H7 (cell line): ENCODE measurements around the gene VAMP5. TPM values are rescaled to one million over a fixed set of nuclear protein-coding genes. Genes with fewer than 3 reads are reported as not detected.
A peak's percentile ranks its signal among the peaks of the same experiment; 100 is the strongest.
"Not testable (repeated sequence)": the region's sequence is repeated elsewhere in the genome, so short reads cannot be mapped to it uniquely, and the experiment has no call there.

ENCODE experiments used
- DNase-seq: peaks from one replicate; pipeline ENCODE4 v3.0.0; 2012
- H3K27me3 ChIP-seq: 2 replicates; pipeline ENCODE4 v1.6.0; 2011; ENCODE audit warnings: mild to moderate bottlenecking, low read length; ENCODE audit not compliant: control insufficient read depth, insufficient read depth
- H3K36me3 ChIP-seq: replicated peaks from 2 replicates; pipeline ENCODE4 v1.5.1; 2011; ENCODE audit warnings: low read length; ENCODE audit not compliant: control insufficient read depth, insufficient read depth
- H3K4me3 ChIP-seq: 2 replicates; pipeline ENCODE4 v1.5.1; 2011; ENCODE audit warnings: low read depth, mild to moderate bottlenecking, control low read depth, low read length, moderate library complexity; ENCODE audit not compliant: insufficient read depth
- total RNA-seq: library from RNA; depleted of rRNA; stranded (reverse); fragments of >200 nt; shearing (Covaris generic); gene quantifications from 2 replicates; pipeline ENCODE4 v1.2.3, GENCODE V29; 2014; rRNA removed

The VAMP5 gene, protein sequence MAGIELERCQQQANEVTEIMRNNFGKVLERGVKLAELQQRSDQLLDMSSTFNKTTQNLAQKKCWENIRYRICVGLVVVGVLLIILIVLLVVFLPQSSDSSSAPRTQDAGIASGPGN
- total RNA-seq: 1.00 and 1.4 TPM in 2 replicates

- peak within 1 kb of the TSS; percentile 53 for H3K4me3 ChIP-seq
- H3K27me3 ChIP-seq: peaks cover 18% of the 10 kb centered on the region
- H3K36me3 ChIP-seq: no peaks in the 10 kb centered on the region
- peak; percentile 66 for DNase-seq
These were observed at the start of gene VAMP5 for GRCh38 chr2:85584354-85584856. VAMP5 (plus strand) TSS chr2:85584431; CDS start chr2:85584491, 60 bp downstream.

GRCh38 chr2:85534881-85535280 lies 49.4 kb upstream of the VAMP5 start:
- no peak for DNase-seq
- Histone ChIP-seq H3K36me3 (no peaks in the 10 kb centered on the region), H3K4me3 (no peak overlapping the region), H3K27me3 (no peaks in the 10 kb centered on the region)

GRCh38 chr2:85536479-85536878 lies 47.8 kb upstream of the VAMP5 start:
- H3K36me3 ChIP-seq: peaks cover 7% of the 10 kb centered on the region
- DNase-seq: no peak
- no peak overlapping the region for H3K4me3 ChIP-seq
- H3K27me3 ChIP-seq: no peaks in the 10 kb centered on the region

DNA sequence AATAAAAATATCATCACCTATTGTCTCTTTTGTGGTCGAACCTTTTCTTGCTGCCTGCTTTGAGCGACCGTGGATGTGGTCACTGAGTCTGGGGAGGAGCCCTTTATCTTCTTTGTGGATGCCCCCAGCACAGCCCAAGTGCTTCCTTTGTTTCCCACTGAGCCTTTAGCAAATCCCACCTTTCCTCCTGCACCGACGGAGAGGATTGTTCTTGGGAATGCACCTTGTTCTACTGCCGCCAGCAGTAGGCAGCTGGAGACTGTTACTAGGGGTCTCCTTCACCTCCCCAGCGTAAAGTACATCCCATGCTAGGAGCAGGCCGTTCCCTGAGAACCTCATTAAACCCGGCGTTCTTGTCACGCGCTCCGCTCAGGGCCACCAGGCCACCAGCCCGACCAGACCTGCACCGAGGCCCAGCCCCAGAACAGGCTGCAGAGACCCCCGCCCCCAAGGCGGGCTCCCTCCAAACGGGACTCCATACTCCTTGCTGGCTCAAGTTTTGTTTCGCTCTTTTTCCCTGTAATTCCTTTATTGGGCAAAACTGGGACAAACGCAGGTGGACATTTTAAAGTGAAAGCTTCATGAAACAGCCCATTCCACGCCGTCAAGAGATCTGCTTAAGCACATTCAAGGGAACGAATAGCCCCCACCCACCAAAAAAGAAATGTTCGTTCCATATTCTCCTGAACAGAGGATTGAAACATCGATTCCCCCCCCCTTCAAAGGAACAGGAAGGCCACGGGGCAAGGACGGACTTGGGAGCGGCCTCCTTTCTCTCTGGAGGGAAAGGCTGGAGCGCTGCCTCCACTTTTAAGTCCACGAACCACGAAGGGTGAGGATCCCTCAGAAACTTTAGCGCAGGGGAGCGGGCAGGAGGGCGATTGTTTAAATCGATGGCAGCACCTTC lies 46.4 kb upstream of the VAMP5 start:
- Histone ChIP-seq H3K36me3 (peaks cover 21% of the 10 kb centered on the region), H3K27me3 (no peaks in the 10 kb centered on the region), H3K4me3 (peak overlapping the region; percentile 99)
- DNase-seq: peak; percentile 75

DNA sequence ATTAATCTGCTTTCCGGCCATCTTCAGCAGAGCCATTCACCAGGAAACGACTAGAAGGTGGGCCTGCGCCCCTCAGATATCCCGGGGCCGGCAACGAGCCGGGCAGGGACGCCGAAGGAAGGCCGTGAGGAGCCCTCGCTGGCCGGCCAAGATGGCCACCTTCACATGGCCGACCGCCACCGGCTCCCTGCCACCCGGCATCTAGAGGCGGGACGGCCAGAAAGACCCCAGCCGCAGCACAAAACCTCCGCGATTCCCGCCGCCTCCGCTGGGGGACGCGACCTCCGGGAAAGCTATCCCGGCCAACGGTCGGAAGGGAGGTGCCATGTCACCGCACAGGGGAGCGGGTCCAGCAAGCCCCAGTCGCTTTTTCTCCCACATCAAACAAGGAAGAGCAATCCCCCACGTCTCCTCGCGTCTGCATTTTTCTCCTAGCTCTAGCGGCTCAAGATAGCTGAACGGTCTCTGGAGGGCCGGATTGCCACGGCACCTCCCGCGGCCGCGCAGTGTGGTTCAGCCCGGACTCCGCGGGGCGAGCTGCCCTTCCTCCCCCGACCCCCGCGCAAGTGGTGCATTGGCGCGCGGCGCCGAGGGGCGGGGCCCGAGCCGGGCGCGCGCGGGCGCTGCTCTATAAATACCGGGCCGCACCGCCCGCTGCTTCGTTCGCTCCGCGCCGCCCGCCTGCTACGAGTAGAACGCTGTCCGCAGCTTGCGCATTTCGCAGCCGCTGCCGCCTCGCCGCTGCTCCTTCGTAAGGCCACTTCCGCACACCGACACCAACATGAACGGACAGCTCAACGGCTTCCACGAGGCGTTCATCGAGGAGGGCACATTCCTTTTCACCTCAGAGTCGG lies 45.5 kb upstream of the VAMP5 start, which contains the start of gene MAT2A:
TSS of gene MAT2A (plus strand) at position 662 of the 854 bp plus-strand sequence. CDS start at position 782, 120 bp downstream.
- Histone ChIP-seq H3K27me3 (no peaks in the 10 kb centered on the region), H3K4me3 (peak within 1 kb of the TSS; percentile 99), H3K36me3 (peaks cover 25% of the 10 kb centered on the region)
- DNase-seq: peak; percentile 97

- peak; percentile 78 for DNase-seq
- Histone ChIP-seq H3K27me3 (no peaks in the 10 kb centered on the region), H3K4me3 (peak overlapping the region; percentile 99), H3K36me3 (peaks cover 30% of the 10 kb centered on the region)
These were observed 44.7 kb upstream of the VAMP5 start for GRCh38 chr2:85539361-85540132.

GRCh38 chr2:85540133-85540648 lies 44.0 kb upstream of the VAMP5 start:
- peak overlapping the region; percentile 99 for H3K4me3 ChIP-seq
- no peak for DNase-seq
- H3K36me3 ChIP-seq: peaks cover 30% of the 10 kb centered on the region
- H3K27me3 ChIP-seq: no peaks in the 10 kb centered on the region

GRCh38 chr2:85541262-85541661 lies 43.0 kb upstream of the VAMP5 start:
- peaks cover 32% of the 10 kb centered on the region for H3K36me3 ChIP-seq
- H3K4me3 ChIP-seq: no peak overlapping the region
- no peak for DNase-seq
- no peaks in the 10 kb centered on the region for H3K27me3 ChIP-seq

- Histone ChIP-seq H3K27me3 (no peaks in the 10 kb centered on the region), H3K36me3 (peaks cover 32% of the 10 kb centered on the region), H3K4me3 (no peak overlapping the region)
- no peak for DNase-seq
These were observed 42.3 kb upstream of the VAMP5 start for GRCh38 chr2:85541753-85542457.

- Histone ChIP-seq H3K36me3 (peaks cover 32% of the 10 kb centered on the region), H3K27me3 (no peaks in the 10 kb centered on the region), H3K4me3 (no peak overlapping the region)
- DNase-seq: no peak
These were observed 41.5 kb upstream of the VAMP5 start for GRCh38 chr2:85542777-85543176.

- DNase-seq, H3K4me3 ChIP-seq, H3K27me3 ChIP-seq: not testable (repeated sequence)
- H3K36me3 ChIP-seq: peaks cover 33% of the 10 kb centered on the region
These were observed 40.0 kb upstream of the VAMP5 start for GRCh38 chr2:85544254-85544691.

GRCh38 chr2:85544915-85545779 lies 39.1 kb upstream of the VAMP5 start:
- not testable (repeated sequence) for DNase-seq, H3K4me3 ChIP-seq, H3K27me3 ChIP-seq
- H3K36me3 ChIP-seq: peaks cover 31% of the 10 kb centered on the region
